IMR-90 (cell line): ENCODE measurements around the gene ZMAT5.

ENCODE experiments used
- CEBPB ChIP-seq: IDR thresholded peaks from 2 replicates; pipeline ENCODE4 v1.6.1; 2012; ENCODE audit warnings: low read depth, low read length, improper control_type of control experiment
- FOS ChIP-seq: fragments of 150-350 bp; IDR thresholded peaks from 2 replicates; pipeline ENCODE4 v1.6.1; 2016; ENCODE audit warnings: low read depth, low read length
- MXI1 ChIP-seq: IDR thresholded peaks from 2 replicates; pipeline ENCODE4 v1.6.1; 2012; ENCODE audit warnings: low read depth, mild to moderate bottlenecking, low read length, moderate library complexity, borderline replicate concordance
- POLR2A ChIP-seq: IDR thresholded peaks from 2 replicates; pipeline ENCODE4 v1.6.1; 2012; ENCODE audit warnings: mild to moderate bottlenecking, low read depth, low read length
- RAD21 ChIP-seq: IDR thresholded peaks from 2 replicates; pipeline ENCODE4 v1.6.1; 2012; ENCODE audit warnings: low read length, improper control_type of control experiment
- RCOR1 ChIP-seq: IDR thresholded peaks from 2 replicates; pipeline ENCODE4 v1.6.1; 2012; ENCODE audit warnings: mild to moderate bottlenecking, low read length, improper control_type of control experiment; ENCODE audit not compliant: insufficient replicate concordance
- RFX5 ChIP-seq: IDR thresholded peaks from 2 replicates; pipeline ENCODE4 v1.8.0; 2012; ENCODE audit warnings: low read depth, mild to moderate bottlenecking, low read length, moderate library complexity
- SMC3 ChIP-seq: fragments of 150-350 bp; IDR thresholded peaks from 2 replicates; pipeline ENCODE4 v1.6.1; 2016; ENCODE audit warnings: low read depth, mild to moderate bottlenecking, antibody characterized with exemption, low read length, moderate library complexity
- TF ChIP-seq, protein P1 (sequence below): conservative IDR thresholded peaks from 2 replicates; pipeline ENCODE4 v1.5.1; 2012; ENCODE audit warnings: mild to moderate bottlenecking, low read depth, low read length, improper control_type of control experiment
- TF ChIP-seq, protein P2 (sequence below): fragments of 150-350 bp; IDR thresholded peaks from 2 replicates; pipeline ENCODE4 v1.6.1; 2017; ENCODE audit warnings: mild to moderate bottlenecking, antibody characterized with exemption, low read length, low read depth

DNA sequence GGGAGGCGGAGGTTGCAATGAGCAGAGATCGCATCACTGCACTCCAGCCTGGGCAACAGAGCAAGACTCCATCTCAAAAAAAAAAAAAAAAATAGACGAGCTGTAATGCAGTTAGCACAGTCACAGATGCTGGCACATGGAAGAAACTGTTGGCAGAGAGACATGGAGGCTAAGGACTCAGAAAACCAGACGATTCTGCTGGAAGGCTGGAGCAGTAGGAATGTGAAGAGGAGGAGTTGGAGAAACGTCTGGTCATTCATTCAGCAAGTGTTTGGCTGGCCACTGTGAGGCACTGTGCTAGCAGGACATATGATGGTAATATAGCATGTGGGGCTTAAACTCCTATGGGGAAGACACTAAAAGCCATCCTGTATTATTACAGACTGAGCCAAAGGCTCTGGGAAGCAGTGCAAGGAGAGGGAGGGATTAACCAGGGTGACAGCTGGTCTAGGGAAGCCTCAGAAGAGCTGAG is 5.4 kb upstream of the ZMAT5 start:
- TF ChIP-seq RAD21, result peak; percentile 59
- no peak for TF ChIP-seq RCOR1
- TF ChIP-seq, protein P1, sequence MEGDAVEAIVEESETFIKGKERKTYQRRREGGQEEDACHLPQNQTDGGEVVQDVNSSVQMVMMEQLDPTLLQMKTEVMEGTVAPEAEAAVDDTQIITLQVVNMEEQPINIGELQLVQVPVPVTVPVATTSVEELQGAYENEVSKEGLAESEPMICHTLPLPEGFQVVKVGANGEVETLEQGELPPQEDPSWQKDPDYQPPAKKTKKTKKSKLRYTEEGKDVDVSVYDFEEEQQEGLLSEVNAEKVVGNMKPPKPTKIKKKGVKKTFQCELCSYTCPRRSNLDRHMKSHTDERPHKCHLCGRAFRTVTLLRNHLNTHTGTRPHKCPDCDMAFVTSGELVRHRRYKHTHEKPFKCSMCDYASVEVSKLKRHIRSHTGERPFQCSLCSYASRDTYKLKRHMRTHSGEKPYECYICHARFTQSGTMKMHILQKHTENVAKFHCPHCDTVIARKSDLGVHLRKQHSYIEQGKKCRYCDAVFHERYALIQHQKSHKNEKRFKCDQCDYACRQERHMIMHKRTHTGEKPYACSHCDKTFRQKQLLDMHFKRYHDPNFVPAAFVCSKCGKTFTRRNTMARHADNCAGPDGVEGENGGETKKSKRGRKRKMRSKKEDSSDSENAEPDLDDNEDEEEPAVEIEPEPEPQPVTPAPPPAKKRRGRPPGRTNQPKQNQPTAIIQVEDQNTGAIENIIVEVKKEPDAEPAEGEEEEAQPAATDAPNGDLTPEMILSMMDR, result peak; percentile 61
- TF ChIP-seq RFX5, result no peak
- no peak for TF ChIP-seq POLR2A
- no peak for TF ChIP-seq MXI1
- TF ChIP-seq, protein P2, sequence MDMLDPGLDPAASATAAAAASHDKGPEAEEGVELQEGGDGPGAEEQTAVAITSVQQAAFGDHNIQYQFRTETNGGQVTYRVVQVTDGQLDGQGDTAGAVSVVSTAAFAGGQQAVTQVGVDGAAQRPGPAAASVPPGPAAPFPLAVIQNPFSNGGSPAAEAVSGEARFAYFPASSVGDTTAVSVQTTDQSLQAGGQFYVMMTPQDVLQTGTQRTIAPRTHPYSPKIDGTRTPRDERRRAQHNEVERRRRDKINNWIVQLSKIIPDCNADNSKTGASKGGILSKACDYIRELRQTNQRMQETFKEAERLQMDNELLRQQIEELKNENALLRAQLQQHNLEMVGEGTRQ, result no peak
- peak; percentile 40 for TF ChIP-seq SMC3
- TF ChIP-seq CEBPB, result no peak
- TF ChIP-seq FOS, result no peak
